HepG2 (cell line): ENCODE results near the gene POLR1G. TPM values are rescaled to one million over a fixed set of nuclear protein-coding genes. Genes with fewer than 3 reads are reported as not detected.

Source experiments
- ARNT2 ChIP-seq: sonication (generic); formaldehyde crosslinking; IDR thresholded peaks from 2 replicates; pipeline ENCODE4 v1.8.0; 2022; ENCODE audit warnings: mild to moderate bottlenecking, low read depth, missing genetic modification reagents, moderate library complexity
- DZIP1 ChIP-seq: sonication (generic); formaldehyde crosslinking; IDR thresholded peaks from 2 replicates; pipeline ENCODE4 v1.5.0; 2020; ENCODE audit warnings: mild to moderate bottlenecking, missing genetic modification reagents
- ELF1 ChIP-seq: sonication (generic); formaldehyde crosslinking; IDR thresholded peaks from 2 replicates; pipeline ENCODE4 v1.4.0; 2020; ENCODE audit warnings: missing genetic modification reagents
- KAT2B ChIP-seq: fragments of 150-350 bp; IDR thresholded peaks from 2 replicates; pipeline ENCODE4 v1.6.1; 2014; ENCODE audit warnings: low read depth, low read length, borderline replicate concordance
- NCOR1 ChIP-seq: fragments of 200-600 bp; sonication (generic); IDR thresholded peaks from 2 replicates; pipeline ENCODE4 v1.7.0; 2017; ENCODE audit warnings: antibody characterized with exemption, low read length, borderline replicate concordance
- POLR2AphosphoS5 ChIP-seq: IDR thresholded peaks from 2 replicates; pipeline ENCODE4 v1.6.1; 2012; ENCODE audit warnings: low read depth, low read length
- PPARG ChIP-seq: conservative IDR thresholded peaks from 2 replicates; pipeline ENCODE4 v1.6.1; 2016; ENCODE audit warnings: missing biosample characterization, missing genetic modification reagents
- SOX13 ChIP-seq, 3 experiments: fragments of 450-650 bp in 1 of 3; sonication (generic) in 1 of 3; formaldehyde crosslinking in 1 of 3; IDR thresholded peaks in 2 of 3; conservative IDR thresholded peaks in 1 of 3; 2 replicates each; pipeline versions ENCODE4 v1.5.0 to v1.6.1; 2016 to 2020; ENCODE audit warnings: antibody characterized with exemption in 1 of 3, mild to moderate bottlenecking in 1 of 3, missing compliant biosample characterization in 1 of 3, missing genetic modification reagents in 1 of 3, moderate library complexity in 1 of 3
- ZFP36 ChIP-seq: fragments of 150-350 bp; IDR thresholded peaks from 2 replicates; pipeline ENCODE4 v1.6.1; 2018; ENCODE audit warnings: borderline replicate concordance, low read length, low read depth; ENCODE audit not compliant: partially characterized antibody
- ZFP37 ChIP-seq: sonication (generic); formaldehyde crosslinking; IDR thresholded peaks from 2 replicates; pipeline ENCODE4 v1.4.0; 2020; ENCODE audit warnings: missing genetic modification reagents, borderline replicate concordance
- ZMYM3 ChIP-seq: sonication (generic); formaldehyde crosslinking; IDR thresholded peaks from 2 replicates; pipeline ENCODE4 v1.5.1; 2020; ENCODE audit warnings: mild to moderate bottlenecking, missing genetic modification reagents
- ZNF10 ChIP-seq: sonication (generic); formaldehyde crosslinking; IDR thresholded peaks from 2 replicates; pipeline ENCODE4 v1.4.0; 2020; ENCODE audit warnings: mild to moderate bottlenecking, low read depth, missing genetic modification reagents, borderline replicate concordance
- ZNF207 ChIP-seq: fragments of 450-650 bp; IDR thresholded peaks from 2 replicates; pipeline ENCODE4 v1.6.1; 2016; ENCODE audit warnings: antibody characterized with exemption, borderline replicate concordance
- ZNF567 ChIP-seq: sonication (generic); formaldehyde crosslinking; IDR thresholded peaks from 2 replicates; pipeline ENCODE4 v1.8.1; 2023; ENCODE audit warnings: mild to moderate bottlenecking, missing genetic modification reagents, borderline replicate concordance
- ZNF646 ChIP-seq: sonication (generic); formaldehyde crosslinking; IDR thresholded peaks from 2 replicates; pipeline ENCODE4 v1.9.0; 2021; ENCODE audit warnings: mild to moderate bottlenecking, missing genetic modification reagents
- ZNF883 ChIP-seq: sonication (generic); formaldehyde crosslinking; IDR thresholded peaks from 2 replicates; pipeline ENCODE4 v1.5.1; 2020; ENCODE audit warnings: mild to moderate bottlenecking, missing genetic modification reagents; ENCODE audit errors: not compliant biosample characterization
- polyA plus RNA-seq, 8 experiments: library from polyadenylated mRNA; depleted of rRNA in 3 of 8; stranded (reverse) in 7 of 8; unstranded in 1 of 8; fragments of >200 nt; fragmentation: Illumina TruSeq in 4 of 8; extraction: Trizol in 4 of 8; gene quantifications; 2 replicates each; pipeline versions ENCODE4 v1.2.1 to v1.2.3, GENCODE V29; 2011 to 2016; ENCODE audit warnings: low read depth in 4 of 8, missing spikeins in 1 of 8, mixed read lengths in 1 of 8; ENCODE audit not compliant: insufficient read depth in 1 of 8
- total RNA-seq, 5 experiments: library from RNA; depleted of rRNA; stranded (reverse); fragments of >200 nt; fragmentation: Illumina TruSeq; extraction: Trizol; gene quantifications; 2 replicates each; pipeline ENCODE4 v1.2.3, GENCODE V29; 2016; ENCODE audit warnings: low read depth in 1 of 5
- TF ChIP-seq, protein P1 (sequence below), 2 experiments: fragments of 450-650 bp in 1 of 2; sonication (generic) in 1 of 2; formaldehyde crosslinking; IDR thresholded peaks; 2 replicates each; pipeline versions ENCODE4 v1.5.0 to v1.8.0; 2020 to 2022; ENCODE audit warnings: mild to moderate bottlenecking in 1 of 2, missing genetic modification reagents in 1 of 2

POLR1G gene
- total and polyA plus RNA-seq, 2 of the 13 experiments (the other 11 are each of a cell fraction or from before 2014, with no cell fraction given) = 3.5 to 20.8 TPM

DNA sequence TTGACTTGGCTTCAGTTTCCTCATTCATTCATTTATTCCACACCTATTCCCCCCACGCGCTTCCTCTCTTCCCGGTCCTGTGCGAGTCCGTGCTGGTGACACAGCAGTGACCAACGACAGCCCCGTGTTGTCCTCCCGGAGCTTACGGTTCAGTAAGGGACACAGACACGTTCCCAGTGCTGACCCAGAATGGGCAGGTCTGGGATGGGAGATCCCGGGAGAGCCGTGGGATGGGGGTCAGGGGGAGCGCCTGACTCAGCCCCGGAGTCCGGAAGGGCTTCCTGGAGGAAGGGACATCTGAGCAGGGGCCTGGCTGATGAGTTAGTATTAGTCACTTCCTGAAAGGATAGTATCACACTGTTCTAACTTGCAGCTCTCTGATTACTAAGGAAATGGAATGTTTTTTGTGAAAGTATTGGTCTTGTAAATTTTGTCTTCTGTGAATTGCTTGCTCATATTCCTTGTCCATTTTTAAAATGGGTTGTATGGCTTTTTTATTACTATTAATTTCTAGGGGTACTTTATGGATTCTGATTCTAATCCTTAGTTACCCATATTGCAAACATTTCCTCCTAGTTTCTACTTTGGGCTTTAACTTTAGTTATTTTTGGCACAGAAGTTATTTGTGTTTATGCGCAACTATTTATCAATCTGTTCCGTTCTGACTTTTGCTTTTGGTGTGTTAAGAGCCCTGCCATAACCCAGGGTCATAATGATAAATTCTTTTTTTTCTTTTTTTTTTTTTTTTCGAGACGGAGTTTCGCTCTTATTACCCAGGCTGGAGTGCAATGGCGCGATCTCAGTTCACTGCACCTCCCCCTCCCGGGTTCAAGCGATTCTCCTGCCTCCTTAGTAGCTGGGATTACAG is 18.0 kb downstream of the POLR1G start (continued):
- TF ChIP-seq ZNF646 (CRISPR knock-in tag) (no peak), ZNF10 (CRISPR knock-in tag) (no peak), SOX13 (IDR thresholded peaks at IDR 0.05) (no peak), SOX13 (CRISPR knock-in tag; conservative IDR thresholded peaks at IDR 0.05 in 1 of 2, IDR thresholded peaks at IDR 0.05 in 1 of 2) (peak in 1 of 2 experiments; percentile 16; a peak in 1 of 4 replicates), ZNF207 (no peak), POLR2AphosphoS5 (no peak; the same call in 1 of the 2 replicates), ZFP37 (CRISPR knock-in tag) (0 out of 2 replicates have a peak, but pooled peaks have one; percentile 65), DZIP1 (CRISPR knock-in tag) (no peak), PPARG (CRISPR knock-in tag) (no peak), ELF1 (CRISPR knock-in tag) (peak; percentile 74), ZNF567 (CRISPR knock-in tag) (0 out of 2 replicates have a peak, but pooled peaks have one; percentile 15), ARNT2 (CRISPR knock-in tag) (no peak), ZFP36 (peak; percentile 100), ZNF883 (peak; percentile 13), NCOR1 (no peak), KAT2B (no peak), ZMYM3 (CRISPR knock-in tag) (peak; percentile 92)
- TF ChIP-seq, protein P1, sequence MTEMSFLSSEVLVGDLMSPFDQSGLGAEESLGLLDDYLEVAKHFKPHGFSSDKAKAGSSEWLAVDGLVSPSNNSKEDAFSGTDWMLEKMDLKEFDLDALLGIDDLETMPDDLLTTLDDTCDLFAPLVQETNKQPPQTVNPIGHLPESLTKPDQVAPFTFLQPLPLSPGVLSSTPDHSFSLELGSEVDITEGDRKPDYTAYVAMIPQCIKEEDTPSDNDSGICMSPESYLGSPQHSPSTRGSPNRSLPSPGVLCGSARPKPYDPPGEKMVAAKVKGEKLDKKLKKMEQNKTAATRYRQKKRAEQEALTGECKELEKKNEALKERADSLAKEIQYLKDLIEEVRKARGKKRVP (CRISPR knock-in tag; IDR thresholded peaks at IDR 0.05) = 0 out of 4 replicates have a peak, but pooled peaks of 1 of the 2 experiments have one; percentile 30
